Activated CD8-positive, alpha-beta T cell treated with anti-CD3 and anti-CD28 coated beads, Interleukin-2, amount 10 ng/mL, durations not matched to agents 7 days and 5 days (primary cell): Measurements from ENCODE around the gene RUNX1. TPM values are rescaled to one million over a fixed set of nuclear protein-coding genes. Genes with fewer than 3 reads are reported as not detected.
A peak's percentile ranks its signal among the peaks of the same experiment; 100 is the strongest.

ENCODE experiments used
- ATAC-seq: fragments of 150-1000 bp; cut with Tn5 transposase; one replicate; pipeline ENCODE4 v1.10.0; 2021; ENCODE audit warnings: moderate library complexity
- CTCF ChIA-PET: fragments of 350-600 bp; sonication (Branson Sonifier 250); formaldehyde crosslinking; loops from one replicate; lab custom pipeline; 2021; ENCODE audit warnings: antibody characterized with exemption; lab: Charles Lee
- POLR2A ChIA-PET: fragments of 350-600 bp; sonication (Branson Sonifier 250); formaldehyde crosslinking; loops from one replicate; lab custom pipeline; 2021; ENCODE audit warnings: antibody characterized with exemption; lab: Charles Lee
- DNase-seq: peaks from one replicate; pipeline ENCODE4 v3.0.0-alpha.2; 2020
- H3K27ac Mint-ChIP-seq: one replicate; pipeline ENCODE4 v1.8.0; 2021; ENCODE audit warnings: mild to moderate bottlenecking, mixed read lengths
- H3K27me3 Mint-ChIP-seq: one replicate; pipeline ENCODE4 v1.8.0; 2021; ENCODE audit warnings: low read depth, mixed read lengths
- H3K36me3 Mint-ChIP-seq: one replicate; pipeline ENCODE4 v1.8.0; 2021; ENCODE audit warnings: low read depth, mixed read lengths
- H3K4me1 Mint-ChIP-seq: one replicate; pipeline ENCODE4 v1.8.0; 2021; ENCODE audit warnings: low read depth, mixed read lengths
- H3K4me3 Mint-ChIP-seq: one replicate; pipeline ENCODE4 v1.8.0; 2021; ENCODE audit warnings: mild to moderate bottlenecking, mixed read lengths
- H3K9me3 Mint-ChIP-seq: one replicate; pipeline ENCODE4 v1.8.0; 2022; ENCODE audit warnings: mixed read lengths; ENCODE audit not compliant: insufficient read depth
- total RNA-seq, 2 experiments: library from RNA; stranded (reverse); gene quantifications; one replicate each; pipeline ENCODE4 v1.2.3, GENCODE V29; 2021

The RUNX1 gene
- total RNA-seq, 2 experiments from 2014 or later: 10.4 to 10.6 TPM

DNA sequence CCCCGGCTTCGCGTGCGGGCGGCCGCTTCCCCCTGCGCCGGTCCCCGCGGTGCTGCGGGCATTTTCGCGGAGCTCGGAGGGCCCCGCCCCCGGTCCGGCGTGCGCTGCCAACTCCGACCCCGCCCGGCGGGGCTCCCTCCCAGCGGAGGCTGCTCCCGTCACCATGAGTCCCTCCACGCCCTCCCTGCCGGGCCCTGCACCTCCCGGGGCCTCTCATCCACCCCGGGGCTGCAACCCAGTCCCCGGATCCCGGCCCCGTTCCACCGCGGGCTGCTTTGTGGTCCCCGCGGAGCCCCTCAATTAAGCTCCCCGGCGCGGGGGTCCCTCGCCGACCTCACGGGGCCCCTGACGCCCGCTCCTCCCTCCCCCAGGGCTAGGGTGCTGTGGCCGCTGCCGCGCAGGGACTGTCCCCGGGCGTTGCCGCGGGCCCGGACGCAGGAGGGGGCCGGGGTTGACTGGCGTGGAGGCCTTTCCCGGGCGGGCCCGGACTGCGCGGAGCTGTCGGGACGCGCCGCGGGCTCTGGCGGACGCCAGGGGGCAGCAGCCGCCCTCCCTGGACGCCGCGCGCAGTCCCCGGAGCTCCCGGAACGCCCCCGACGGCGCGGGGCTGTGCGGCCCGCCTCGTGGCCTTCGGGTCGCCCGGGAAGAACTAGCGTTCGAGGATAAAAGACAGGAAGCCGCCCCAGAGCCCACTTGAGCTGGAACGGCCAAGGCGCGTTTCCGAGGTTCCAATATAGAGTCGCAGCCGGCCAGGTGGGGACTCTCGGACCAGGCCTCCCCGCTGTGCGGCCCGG is 159.2 kb downstream of the RUNX1 start:
- H3K9me3 Mint-ChIP-seq: no peaks in the 10 kb centered on the region
- peak overlapping the region; percentile 64 for H3K27ac Mint-ChIP-seq
- H3K36me3 Mint-ChIP-seq: no peaks in the 10 kb centered on the region
- POLR2A ChIA-PET: interaction anchor here (0.6 to 2.4 kb wide), 9 partner anchors 44 to 636 kb away, joined by 3 to 18 read pairs (median 5); no protein-coding TSS in a partner anchor
- H3K27me3 Mint-ChIP-seq: peaks cover 13% of the 10 kb centered on the region
- H3K4me1 Mint-ChIP-seq: peaks cover 45% of the 10 kb centered on the region
- CTCF ChIA-PET: interaction anchor here (0.7 to 8.9 kb wide), 32 partner anchors 8 to 950 kb away, joined by 3 to 106 read pairs (median 5); partner anchors contain the start of gene RUNX1
- ATAC-seq (peak; percentile 65), DNase-seq (peak; percentile 74)
- H3K4me3 Mint-ChIP-seq: peak overlapping the region; percentile 54

DNA sequence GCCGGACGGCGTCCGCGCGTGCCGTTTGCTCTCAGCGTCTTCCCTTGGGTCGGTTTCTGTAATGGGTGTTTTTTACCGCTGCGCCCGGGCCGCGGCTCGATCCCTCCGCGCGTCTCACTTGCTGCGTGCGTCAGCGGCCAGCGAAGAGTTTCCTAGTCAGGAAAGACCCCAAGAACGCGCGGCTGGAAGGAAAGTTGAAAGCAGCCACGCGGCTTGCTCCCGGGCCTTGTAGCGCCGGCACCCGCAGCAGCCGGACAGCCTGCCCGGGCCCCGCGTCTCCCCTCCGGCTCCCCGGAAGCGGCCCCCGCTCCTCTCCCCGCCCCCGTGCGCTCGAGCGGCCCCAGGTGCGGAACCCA is 159.8 kb downstream of the RUNX1 start:
- no peaks in the 10 kb centered on the region for H3K9me3 Mint-ChIP-seq
- H3K4me1 Mint-ChIP-seq: peaks cover 45% of the 10 kb centered on the region
- H3K27me3 Mint-ChIP-seq: peaks cover 8% of the 10 kb centered on the region
- H3K27ac Mint-ChIP-seq: peak overlapping the region; percentile 83
- no peak for ATAC-seq
- no peaks in the 10 kb centered on the region for H3K36me3 Mint-ChIP-seq
- H3K4me3 Mint-ChIP-seq: peak overlapping the region; percentile 81
- peak; percentile 56 for DNase-seq
- CTCF ChIA-PET: interaction anchor here (0.7 to 8.9 kb wide), 31 partner anchors 9 to 951 kb away, joined by 3 to 106 read pairs (median 5); partner anchors contain the start of gene RUNX1
- POLR2A ChIA-PET: interaction anchor here (1.0 to 2.4 kb wide), 7 partner anchors 45 to 161 kb away, joined by 4 to 18 read pairs (median 6); no protein-coding TSS in a partner anchor

DNA sequence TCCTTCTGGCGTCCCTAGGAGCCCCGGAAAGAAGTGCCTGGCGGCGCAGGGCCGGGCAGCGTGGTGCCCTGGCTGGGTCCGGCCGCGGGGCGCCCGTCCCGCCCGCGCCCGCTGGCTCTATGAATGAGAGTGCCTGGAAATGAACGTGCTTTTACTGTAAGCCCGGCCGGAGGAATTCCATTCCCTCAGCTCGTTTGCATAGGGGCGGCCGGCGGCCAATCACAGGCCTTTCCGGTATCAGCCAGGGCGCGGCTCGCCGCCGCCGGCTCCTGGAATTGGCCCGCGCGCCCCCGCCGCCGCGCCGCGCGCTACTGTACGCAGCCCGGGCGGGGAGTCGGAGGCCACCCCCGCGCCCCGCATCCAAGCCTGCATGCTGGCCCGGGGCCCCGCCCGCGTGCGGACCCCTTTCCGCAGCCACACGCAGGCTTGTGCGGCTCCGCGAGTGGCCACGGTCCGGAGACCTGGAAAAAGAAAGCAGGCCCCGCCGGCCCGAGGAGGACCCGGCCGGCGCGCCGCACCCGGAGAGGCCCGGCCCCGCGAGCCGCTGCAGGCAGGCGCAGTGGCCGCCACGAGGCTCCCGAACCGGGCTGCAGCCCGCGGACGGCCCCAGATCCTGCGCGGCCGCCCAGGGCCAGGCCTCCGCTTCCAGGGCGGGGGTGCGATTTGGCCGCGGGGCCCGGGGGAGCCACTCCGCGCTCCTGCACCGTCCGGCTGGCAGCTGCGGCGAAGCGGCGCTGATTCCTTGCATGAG is 160.4 kb downstream of the RUNX1 start:
- DNase-seq (peak; percentile 78), ATAC-seq (peak; percentile 64)
- H3K36me3 Mint-ChIP-seq: no peaks in the 10 kb centered on the region
- H3K27ac Mint-ChIP-seq: peak overlapping the region; percentile 92
- no peaks in the 10 kb centered on the region for H3K9me3 Mint-ChIP-seq
- POLR2A ChIA-PET: interaction anchor here (0.9 to 2.4 kb wide), 8 partner anchors 48 to 338 kb away, joined by 4 to 24 read pairs (median 6); no protein-coding TSS in a partner anchor
- H3K4me3 Mint-ChIP-seq: peak overlapping the region; percentile 86
- CTCF ChIA-PET: interaction anchor here (0.9 to 8.9 kb wide), 23 partner anchors 9 to 951 kb away, joined by 3 to 106 read pairs (median 5); partner anchors contain the start of gene RUNX1
- peaks cover 45% of the 10 kb centered on the region for H3K4me1 Mint-ChIP-seq
- H3K27me3 Mint-ChIP-seq: peaks cover 6% of the 10 kb centered on the region

DNA sequence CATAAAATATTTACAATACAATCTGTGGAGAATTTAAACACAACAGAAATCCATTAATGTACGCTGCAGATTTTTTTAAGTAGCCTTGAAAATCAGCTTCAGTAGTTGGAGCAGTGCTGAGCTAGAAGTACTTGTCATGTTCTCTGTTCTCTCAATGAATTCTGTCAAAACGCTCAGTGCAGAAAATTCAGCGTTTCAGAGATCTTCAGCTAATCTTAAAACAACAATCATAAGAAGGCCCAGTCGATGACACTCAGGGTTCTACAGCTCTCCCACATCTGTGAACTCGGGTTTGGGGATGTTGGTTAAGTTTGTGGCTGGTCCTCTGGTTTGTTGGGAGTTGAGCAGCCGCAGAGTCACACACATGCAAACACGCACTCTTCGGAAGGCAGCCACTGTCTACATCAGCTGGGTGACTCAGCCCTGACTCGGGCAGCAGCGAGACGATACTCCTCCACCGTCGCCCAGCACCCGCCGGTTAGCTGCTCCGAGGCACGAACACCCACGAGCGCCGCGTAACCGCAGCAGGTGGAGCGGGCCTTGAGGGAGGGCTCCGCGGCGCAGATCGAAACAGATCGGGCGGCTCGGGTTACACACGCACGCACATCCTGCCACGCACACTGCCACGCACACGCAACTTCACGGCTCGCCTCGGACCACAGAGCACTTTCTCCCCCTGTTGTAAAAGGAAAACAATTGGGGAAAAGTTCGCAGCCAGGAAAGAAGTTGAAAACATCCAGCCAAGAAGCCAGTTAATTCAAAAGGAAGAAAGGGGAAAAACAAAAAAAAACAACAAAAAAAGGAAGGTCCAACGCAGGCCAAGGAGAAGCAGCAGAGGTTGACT is 161.2 kb downstream of the RUNX1 start:
- POLR2A ChIA-PET: interaction anchor here (0.9 to 2.4 kb wide), 7 partner anchors 96 to 339 kb away, joined by 3 to 24 read pairs (median 5); no protein-coding TSS in a partner anchor
- H3K36me3 Mint-ChIP-seq: no peaks in the 10 kb centered on the region
- H3K27me3 Mint-ChIP-seq: peaks cover 6% of the 10 kb centered on the region
- DNase-seq: peak; percentile 84
- peak overlapping the region; percentile 86 for H3K4me3 Mint-ChIP-seq
- CTCF ChIA-PET: interaction anchor here (0.6 to 8.9 kb wide), 15 partner anchors 11 to 512 kb away, joined by 3 to 106 read pairs (median 3); partner anchors contain the start of gene RUNX1
- H3K27ac Mint-ChIP-seq: peak overlapping the region; percentile 92
- peaks cover 49% of the 10 kb centered on the region for H3K4me1 Mint-ChIP-seq
- peak; percentile 55 for ATAC-seq
- H3K9me3 Mint-ChIP-seq: no peaks in the 10 kb centered on the region

DNA sequence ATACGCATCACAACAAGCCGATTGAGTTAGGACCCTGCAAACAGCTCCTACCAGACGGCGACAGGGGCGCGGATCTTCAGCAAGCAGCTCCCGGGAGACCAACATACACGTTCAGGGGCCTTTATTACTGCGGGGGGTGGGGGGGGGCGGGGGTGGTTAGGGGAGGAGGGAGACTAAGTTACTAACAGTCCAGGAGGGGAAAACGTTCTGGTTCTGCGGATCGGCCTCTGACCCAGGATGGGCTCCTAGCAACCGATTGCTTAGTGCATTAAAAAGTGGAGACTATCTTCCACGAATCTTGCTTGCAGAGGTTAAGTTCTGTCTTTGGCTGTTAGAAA is 162.0 kb downstream of the RUNX1 start:
- ChIA-PET POLR2A (interaction anchor here (0.6 to 2.4 kb wide), 5 partner anchors 96 to 340 kb away, joined by 3 to 24 read pairs (median 4); no protein-coding TSS in a partner anchor), CTCF (interaction anchor here (0.6 to 8.9 kb wide), 15 partner anchors 13 to 513 kb away, joined by 3 to 106 read pairs (median 4); partner anchors contain the start of gene RUNX1)
- peak overlapping the region; percentile 86 for H3K4me3 Mint-ChIP-seq
- H3K4me1 Mint-ChIP-seq: peaks cover 50% of the 10 kb centered on the region
- DNase-seq: no peak
- no peaks in the 10 kb centered on the region for H3K9me3 Mint-ChIP-seq
- H3K27ac Mint-ChIP-seq: peak overlapping the region; percentile 49
- H3K27me3 Mint-ChIP-seq: peaks cover 6% of the 10 kb centered on the region
- no peak for ATAC-seq
- H3K36me3 Mint-ChIP-seq: no peaks in the 10 kb centered on the region

DNA sequence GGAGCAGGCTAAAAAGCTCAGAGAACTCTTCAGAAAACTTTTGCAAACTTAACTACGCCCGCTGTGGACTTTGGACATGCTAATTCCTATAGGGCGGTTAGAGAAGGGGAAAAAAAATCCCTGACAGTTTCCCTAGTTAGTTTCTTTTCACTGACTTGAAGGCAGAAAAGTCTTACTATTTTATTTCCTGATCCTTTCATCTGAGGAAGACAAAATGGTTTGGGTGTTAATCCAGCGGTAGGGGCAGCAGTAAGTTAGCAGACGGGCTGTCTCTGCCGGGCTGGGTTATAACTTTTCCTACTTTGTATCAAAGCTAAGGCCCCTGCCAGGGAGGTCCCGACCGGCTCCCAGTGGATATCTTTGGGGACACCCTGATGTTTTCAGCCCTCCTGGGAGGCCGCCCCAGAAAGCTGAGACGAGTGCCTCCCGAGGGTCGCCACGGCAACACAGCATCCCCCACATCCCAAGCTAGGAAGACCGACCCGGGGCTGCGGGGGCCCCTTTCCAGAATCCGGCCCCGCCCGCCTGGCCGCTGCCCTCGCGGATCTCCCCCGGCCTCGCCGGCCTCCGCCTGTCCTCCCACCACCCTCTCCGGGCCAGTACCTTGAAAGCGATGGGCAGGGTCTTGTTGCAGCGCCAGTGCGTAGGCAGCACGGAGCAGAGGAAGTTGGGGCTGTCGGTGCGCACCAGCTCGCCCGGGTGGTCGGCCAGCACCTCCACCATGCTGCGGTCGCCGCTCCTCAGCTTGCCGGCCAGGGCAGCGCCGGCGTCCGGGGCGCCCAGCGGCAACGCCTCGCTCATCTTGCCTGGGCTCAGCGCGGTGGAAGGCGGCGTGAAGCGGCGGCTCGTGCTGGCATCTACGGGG is 162.6 kb downstream of the RUNX1 start:
- POLR2A ChIA-PET: interaction anchor here (0.6 kb wide), 1 partner anchor 340 kb away, joined by 4 read pairs; no protein-coding TSS in a partner anchor
- Mint-ChIP-seq H3K4me3 (peak overlapping the region; percentile 86), H3K9me3 (no peaks in the 10 kb centered on the region), H3K27me3 (peaks cover 2% of the 10 kb centered on the region), H3K27ac (peak overlapping the region; percentile 46), H3K36me3 (no peaks in the 10 kb centered on the region), H3K4me1 (peaks cover 46% of the 10 kb centered on the region)
- no peak for ATAC-seq
- CTCF ChIA-PET: interaction anchor here (0.9 to 8.9 kb wide), 10 partner anchors 14 to 193 kb away, joined by 3 to 106 read pairs (median 4); partner anchors contain the start of gene RUNX1
- DNase-seq: peak; percentile 30

DNA sequence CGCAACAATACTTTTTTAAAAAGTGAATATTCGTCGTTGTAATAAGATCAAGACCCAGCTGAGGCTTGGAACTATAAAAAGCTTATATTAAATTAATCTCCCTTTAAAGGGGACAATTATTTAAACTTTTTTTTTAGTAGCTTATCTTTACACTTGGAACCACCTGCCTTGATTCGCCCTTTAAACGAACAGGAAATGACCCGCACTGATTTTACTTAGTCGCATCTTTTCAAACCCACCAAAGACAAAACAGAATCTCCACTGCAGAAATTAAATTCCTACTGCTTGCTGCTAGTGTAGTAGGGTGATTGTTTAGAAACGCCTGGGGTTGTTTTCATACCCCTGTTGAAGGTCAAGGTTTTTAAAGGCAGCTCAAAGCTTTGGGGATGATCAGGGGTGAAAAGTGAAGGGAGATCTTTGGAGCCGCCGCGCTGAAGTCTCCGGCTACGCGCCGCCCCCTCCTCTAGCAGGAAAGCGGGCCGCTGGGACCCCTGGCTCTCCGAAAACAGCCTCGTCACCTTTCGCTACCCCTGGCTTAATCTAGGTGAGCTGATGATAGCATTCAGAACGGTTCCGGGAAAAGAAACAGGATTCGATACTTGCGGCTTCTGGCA is 163.4 kb downstream of the RUNX1 start:
- Mint-ChIP-seq H3K36me3 (no peaks in the 10 kb centered on the region), H3K27me3 (peaks cover 2% of the 10 kb centered on the region), H3K4me1 (peaks cover 39% of the 10 kb centered on the region), H3K27ac (no peak overlapping the region), H3K9me3 (no peaks in the 10 kb centered on the region), H3K4me3 (peak overlapping the region; percentile 86)
- ChIA-PET POLR2A (no interaction called here), CTCF (interaction anchor here (0.6 to 8.9 kb wide), 11 partner anchors 46 to 515 kb away, joined by 3 to 106 read pairs (median 4); partner anchors contain the start of gene RUNX1)
- ATAC-seq (no peak), DNase-seq (peak; percentile 17)

DNA sequence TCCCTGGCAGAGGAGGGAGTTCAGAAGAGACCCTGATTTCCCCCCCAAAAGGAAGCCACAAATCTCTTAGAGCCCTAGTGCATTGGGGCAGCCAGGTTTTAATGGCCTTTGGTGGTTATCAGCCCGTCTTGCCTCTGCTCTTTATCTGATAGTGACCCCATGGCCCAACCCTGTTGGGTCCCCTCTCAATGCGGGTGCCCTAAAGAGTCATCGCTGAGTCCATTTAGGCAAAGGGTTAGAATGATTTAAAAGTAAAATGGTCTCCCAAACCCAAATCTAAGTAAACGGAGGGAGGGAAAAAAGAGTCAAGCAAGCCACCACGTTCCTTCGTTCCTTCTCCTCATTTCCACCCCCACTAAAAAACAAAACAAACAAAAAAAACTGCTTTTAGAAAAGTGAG is 164.0 kb downstream of the RUNX1 start:
- peaks cover 2% of the 10 kb centered on the region for H3K36me3 Mint-ChIP-seq
- H3K27ac Mint-ChIP-seq: no peak overlapping the region
- POLR2A ChIA-PET: no interaction called here

DNA sequence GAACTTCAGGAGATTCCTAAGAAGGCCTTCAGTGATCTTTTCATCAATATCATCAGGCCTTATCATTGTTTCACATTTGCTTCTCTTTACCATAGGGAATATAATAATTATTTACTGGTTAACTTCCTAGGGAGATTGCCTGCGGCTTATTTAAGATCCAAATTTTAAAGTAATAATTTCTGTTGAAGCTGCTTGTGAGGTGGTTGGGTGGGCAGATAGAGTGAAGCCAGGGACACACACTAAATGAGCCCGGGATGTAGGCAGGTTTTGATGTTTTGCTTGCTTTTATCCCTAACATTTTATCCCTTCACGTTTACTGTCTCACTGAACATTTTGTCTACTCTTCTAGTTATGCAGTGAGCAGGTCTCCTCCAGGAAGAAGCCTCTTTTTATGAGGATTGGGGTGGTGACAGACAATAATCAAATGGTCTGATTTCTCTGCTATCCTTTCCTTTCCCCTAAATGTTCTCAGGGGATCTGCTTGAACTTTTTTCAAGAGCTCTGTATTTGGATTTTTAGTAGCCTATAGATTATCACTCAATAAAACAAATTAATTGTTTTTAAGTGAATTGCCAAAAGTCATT is 164.7 kb downstream of the RUNX1 start:
- ATAC-seq (no peak), DNase-seq (peak; percentile 16)
- Mint-ChIP-seq H3K27ac (no peak overlapping the region), H3K36me3 (peaks cover 6% of the 10 kb centered on the region), H3K4me1 (peaks cover 39% of the 10 kb centered on the region), H3K27me3 (peaks cover 2% of the 10 kb centered on the region), H3K4me3 (no peak overlapping the region), H3K9me3 (no peaks in the 10 kb centered on the region)
- CTCF ChIA-PET: interaction anchor here (1.0 to 1.8 kb wide), 4 partner anchors 77 to 516 kb away, joined by 3 to 4 read pairs (median 4); no protein-coding TSS in a partner anchor
- POLR2A ChIA-PET: no interaction called here

More for the DNA sequence above, 164.0 kb downstream of the RUNX1 start:
- H3K9me3 Mint-ChIP-seq: no peaks in the 10 kb centered on the region
- peak overlapping the region; percentile 34 for H3K4me3 Mint-ChIP-seq
- peaks cover 2% of the 10 kb centered on the region for H3K27me3 Mint-ChIP-seq
- ATAC-seq (no peak), DNase-seq (peak; percentile 15)
- peaks cover 39% of the 10 kb centered on the region for H3K4me1 Mint-ChIP-seq
- CTCF ChIA-PET: interaction anchor here (0.6 to 6.5 kb wide), 8 partner anchors 78 to 516 kb away, joined by 3 to 39 read pairs (median 3); no protein-coding TSS in a partner anchor
